Measurements from ENCODE around the gene GPR87.

DNA sequence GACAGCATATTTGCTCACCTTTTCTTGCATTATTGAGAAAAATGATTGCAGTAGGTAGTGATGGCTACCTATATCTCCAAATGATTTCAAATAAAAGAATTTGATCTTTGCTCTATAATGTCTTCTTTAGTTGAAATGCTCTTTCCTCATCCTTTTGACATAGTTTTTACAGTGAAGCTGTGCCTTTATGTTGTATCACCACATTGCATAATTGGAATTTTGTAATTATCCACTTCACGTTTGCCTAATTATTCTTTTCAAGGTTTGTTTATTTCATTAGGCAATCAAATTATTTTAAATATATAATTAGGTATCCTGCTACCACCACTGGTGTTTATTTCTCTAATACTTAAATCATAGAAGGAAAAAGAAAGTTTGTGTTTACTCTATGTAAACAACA lies 34.0 kb upstream of the GPR87 start:
- TF ChIP-seq ZNF2 (tag by site-specific recombination; IDR thresholded peaks at IDR 0.05) (no peak), YY1 (tag by site-specific recombination; IDR thresholded peaks at IDR 0.05) (no peak), KLF8 (tag by site-specific recombination; IDR thresholded peaks at IDR 0.05) (no peak), KLF7 (tag by site-specific recombination; IDR thresholded peaks at IDR 0.05; ENCODE audit: borderline replicate concordance) (no peak), TCF7L2 (IDR thresholded peaks at IDR 0.05; ENCODE audit: borderline replicate concordance, low read depth, low read length) (no peak), KLF9 (tag by site-specific recombination; IDR thresholded peaks at IDR 0.05; ENCODE audit: low read depth) (no peak), ZBTB49 (tag by site-specific recombination; IDR thresholded peaks at IDR 0.05; ENCODE audit: low read depth) (no peak), ZBTB21 (tag by site-specific recombination; IDR thresholded peaks at IDR 0.05) (no peak), ZNF394 (tag by site-specific recombination; IDR thresholded peaks at IDR 0.05; ENCODE audit: borderline replicate concordance) (no peak), ZNF791 (tag by site-specific recombination; IDR thresholded peaks at IDR 0.05) (no peak), HOXC10 (CRISPR knock-in tag; IDR thresholded peaks at IDR 0.05) (no peak)
- TF ChIP-seq, protein P1, sequence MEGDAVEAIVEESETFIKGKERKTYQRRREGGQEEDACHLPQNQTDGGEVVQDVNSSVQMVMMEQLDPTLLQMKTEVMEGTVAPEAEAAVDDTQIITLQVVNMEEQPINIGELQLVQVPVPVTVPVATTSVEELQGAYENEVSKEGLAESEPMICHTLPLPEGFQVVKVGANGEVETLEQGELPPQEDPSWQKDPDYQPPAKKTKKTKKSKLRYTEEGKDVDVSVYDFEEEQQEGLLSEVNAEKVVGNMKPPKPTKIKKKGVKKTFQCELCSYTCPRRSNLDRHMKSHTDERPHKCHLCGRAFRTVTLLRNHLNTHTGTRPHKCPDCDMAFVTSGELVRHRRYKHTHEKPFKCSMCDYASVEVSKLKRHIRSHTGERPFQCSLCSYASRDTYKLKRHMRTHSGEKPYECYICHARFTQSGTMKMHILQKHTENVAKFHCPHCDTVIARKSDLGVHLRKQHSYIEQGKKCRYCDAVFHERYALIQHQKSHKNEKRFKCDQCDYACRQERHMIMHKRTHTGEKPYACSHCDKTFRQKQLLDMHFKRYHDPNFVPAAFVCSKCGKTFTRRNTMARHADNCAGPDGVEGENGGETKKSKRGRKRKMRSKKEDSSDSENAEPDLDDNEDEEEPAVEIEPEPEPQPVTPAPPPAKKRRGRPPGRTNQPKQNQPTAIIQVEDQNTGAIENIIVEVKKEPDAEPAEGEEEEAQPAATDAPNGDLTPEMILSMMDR (tag by site-specific recombination; IDR thresholded peaks at IDR 0.05), result no peak
- TF ChIP-seq, protein P2, sequence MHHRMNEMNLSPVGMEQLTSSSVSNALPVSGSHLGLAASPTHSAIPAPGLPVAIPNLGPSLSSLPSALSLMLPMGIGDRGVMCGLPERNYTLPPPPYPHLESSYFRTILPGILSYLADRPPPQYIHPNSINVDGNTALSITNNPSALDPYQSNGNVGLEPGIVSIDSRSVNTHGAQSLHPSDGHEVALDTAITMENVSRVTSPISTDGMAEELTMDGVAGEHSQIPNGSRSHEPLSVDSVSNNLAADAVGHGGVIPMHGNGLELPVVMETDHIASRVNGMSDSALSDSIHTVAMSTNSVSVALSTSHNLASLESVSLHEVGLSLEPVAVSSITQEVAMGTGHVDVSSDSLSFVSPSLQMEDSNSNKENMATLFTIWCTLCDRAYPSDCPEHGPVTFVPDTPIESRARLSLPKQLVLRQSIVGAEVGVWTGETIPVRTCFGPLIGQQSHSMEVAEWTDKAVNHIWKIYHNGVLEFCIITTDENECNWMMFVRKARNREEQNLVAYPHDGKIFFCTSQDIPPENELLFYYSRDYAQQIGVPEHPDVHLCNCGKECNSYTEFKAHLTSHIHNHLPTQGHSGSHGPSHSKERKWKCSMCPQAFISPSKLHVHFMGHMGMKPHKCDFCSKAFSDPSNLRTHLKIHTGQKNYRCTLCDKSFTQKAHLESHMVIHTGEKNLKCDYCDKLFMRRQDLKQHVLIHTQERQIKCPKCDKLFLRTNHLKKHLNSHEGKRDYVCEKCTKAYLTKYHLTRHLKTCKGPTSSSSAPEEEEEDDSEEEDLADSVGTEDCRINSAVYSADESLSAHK (tag by site-specific recombination; IDR thresholded peaks at IDR 0.05), result no peak
